ENCODE data around the gene GALE. TPM values are rescaled to one million over a fixed set of nuclear protein-coding genes. Genes with fewer than 3 reads are reported as not detected.

GALE gene
- total and polyA plus RNA-seq, 2 of the 4 experiments (the other 2 are of a cell fraction) = 31.7 to 39.9 TPM

DNA sequence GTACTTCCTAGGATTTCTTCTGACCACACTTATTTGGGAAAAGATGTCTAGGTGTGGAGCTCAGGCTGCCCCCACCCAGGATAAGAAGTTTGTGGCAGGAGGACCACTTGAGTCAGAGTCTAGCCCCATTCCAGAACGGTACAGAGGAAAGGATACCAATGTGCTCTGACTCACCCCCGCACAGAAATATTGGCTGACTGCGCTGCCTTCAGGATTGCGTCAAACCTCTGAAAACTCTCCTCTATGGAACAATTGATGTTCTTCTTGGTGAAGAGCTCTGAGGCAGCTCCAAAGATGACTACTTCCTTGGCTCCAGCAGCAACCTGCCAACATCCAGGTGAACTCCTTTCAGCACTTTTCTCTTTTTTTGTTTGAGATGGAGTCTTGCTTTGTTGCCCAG is 13.5 kb upstream of the GALE start:
- H4K5ac ChIP-seq (ENCODE audit: low read depth, low read length) = no peak overlapping the region
- H3K23ac ChIP-seq (ENCODE audit: low read depth, low read length) = no peak overlapping the region
- no peaks in the 10 kb centered on the region for H3K27me3 ChIP-seq (ENCODE audit: control insufficient read depth, insufficient read depth, low read length)
- WGBS, 2 experiments (ENCODE audit: extremely low coverage in 2 of 2, insufficient read length in 1 of 2) = no CpG with 5 or more reads among the region's 4 CpGs
- no peak overlapping the region for H3K4me2 ChIP-seq (ENCODE audit: low read depth, low read length)
- TF ChIP-seq CEBPB (IDR thresholded peaks at IDR 0.05; ENCODE audit: low read depth, low read length) = no peak
- no peak for TF ChIP-seq CHD1 (IDR thresholded peaks at IDR 0.05; ENCODE audit: low read depth, low read length)
- no peak for TF ChIP-seq BHLHE40 (IDR thresholded peaks at IDR 0.05; ENCODE audit: low read depth, low read length)
- TF ChIP-seq, protein P1, sequence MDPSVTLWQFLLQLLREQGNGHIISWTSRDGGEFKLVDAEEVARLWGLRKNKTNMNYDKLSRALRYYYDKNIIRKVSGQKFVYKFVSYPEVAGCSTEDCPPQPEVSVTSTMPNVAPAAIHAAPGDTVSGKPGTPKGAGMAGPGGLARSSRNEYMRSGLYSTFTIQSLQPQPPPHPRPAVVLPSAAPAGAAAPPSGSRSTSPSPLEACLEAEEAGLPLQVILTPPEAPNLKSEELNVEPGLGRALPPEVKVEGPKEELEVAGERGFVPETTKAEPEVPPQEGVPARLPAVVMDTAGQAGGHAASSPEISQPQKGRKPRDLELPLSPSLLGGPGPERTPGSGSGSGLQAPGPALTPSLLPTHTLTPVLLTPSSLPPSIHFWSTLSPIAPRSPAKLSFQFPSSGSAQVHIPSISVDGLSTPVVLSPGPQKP (IDR thresholded peaks at IDR 0.05; ENCODE audit: borderline replicate concordance, low read depth, low read length) = no peak
- TF ChIP-seq MXI1 (IDR thresholded peaks at IDR 0.05; ENCODE audit: borderline replicate concordance, low read depth, low read length) = no peak
- TF ChIP-seq FOS (IDR thresholded peaks at IDR 0.05; ENCODE audit: low read depth, low read length) = no peak
- no peak for TF ChIP-seq RAD21 (IDR thresholded peaks at IDR 0.05; ENCODE audit: low read length)
- TF ChIP-seq SMC3 (IDR thresholded peaks at IDR 0.05; ENCODE audit: low read depth, low read length) = no peak
- TF ChIP-seq, protein P2, sequence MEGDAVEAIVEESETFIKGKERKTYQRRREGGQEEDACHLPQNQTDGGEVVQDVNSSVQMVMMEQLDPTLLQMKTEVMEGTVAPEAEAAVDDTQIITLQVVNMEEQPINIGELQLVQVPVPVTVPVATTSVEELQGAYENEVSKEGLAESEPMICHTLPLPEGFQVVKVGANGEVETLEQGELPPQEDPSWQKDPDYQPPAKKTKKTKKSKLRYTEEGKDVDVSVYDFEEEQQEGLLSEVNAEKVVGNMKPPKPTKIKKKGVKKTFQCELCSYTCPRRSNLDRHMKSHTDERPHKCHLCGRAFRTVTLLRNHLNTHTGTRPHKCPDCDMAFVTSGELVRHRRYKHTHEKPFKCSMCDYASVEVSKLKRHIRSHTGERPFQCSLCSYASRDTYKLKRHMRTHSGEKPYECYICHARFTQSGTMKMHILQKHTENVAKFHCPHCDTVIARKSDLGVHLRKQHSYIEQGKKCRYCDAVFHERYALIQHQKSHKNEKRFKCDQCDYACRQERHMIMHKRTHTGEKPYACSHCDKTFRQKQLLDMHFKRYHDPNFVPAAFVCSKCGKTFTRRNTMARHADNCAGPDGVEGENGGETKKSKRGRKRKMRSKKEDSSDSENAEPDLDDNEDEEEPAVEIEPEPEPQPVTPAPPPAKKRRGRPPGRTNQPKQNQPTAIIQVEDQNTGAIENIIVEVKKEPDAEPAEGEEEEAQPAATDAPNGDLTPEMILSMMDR (conservative IDR thresholded peaks at IDR 0.05; ENCODE audit: low read depth, low read length) = no peak
- TF ChIP-seq USF2 (IDR thresholded peaks at IDR 0.05; ENCODE audit: low read depth, low read length) = no peak
- TF ChIP-seq RFX5 (IDR thresholded peaks at IDR 0.05; ENCODE audit: low read depth, low read length) = no peak
- no peak for TF ChIP-seq RCOR1 (IDR thresholded peaks at IDR 0.05; ENCODE audit: insufficient replicate concordance, low read length)
- no peak for TF ChIP-seq NFE2L2 (IDR thresholded peaks at IDR 0.05; ENCODE audit: low read depth, low read length)
- TF ChIP-seq MAFK (IDR thresholded peaks at IDR 0.05; ENCODE audit: low read depth, low read length) = no peak
- no peak for TF ChIP-seq POLR2A (IDR thresholded peaks at IDR 0.05; ENCODE audit: low read depth, low read length)
- CTCF ChIA-PET = no interaction called here
- no peak overlapping the region for H2BK120ac ChIP-seq (ENCODE audit: low read depth, low read length)
- no peak overlapping the region for H3K18ac ChIP-seq (ENCODE audit: low read depth, low read length)
- H4K91ac ChIP-seq (ENCODE audit: insufficient read depth, low read depth, low read length) = no peak overlapping the region
- H2BK5ac ChIP-seq (ENCODE audit: low read depth, low read length, poor library complexity, severe bottlenecking) = no peak overlapping the region
- no peak overlapping the region for H2AFZ ChIP-seq (replicated peaks; ENCODE audit: low read length, poor library complexity)
- no peak overlapping the region for H4K8ac ChIP-seq (ENCODE audit: low read depth in 2 of 2, low read length in 2 of 2)
- no peak overlapping the region for H2AK9ac ChIP-seq (replicated peaks; ENCODE audit: low read depth, low read length, poor library complexity)
- H2AK5ac ChIP-seq (ENCODE audit: low read depth, low read length) = no peak overlapping the region
- no peak overlapping the region for H3K27ac ChIP-seq (ENCODE audit: insufficient read depth, low read length)
- H3K56ac ChIP-seq (ENCODE audit: extremely low read depth, insufficient read depth, low read length) = no peak overlapping the region
- no peak overlapping the region for H3K4me3 ChIP-seq (ENCODE audit: insufficient read depth, low read depth, low read length)
- BruUV-seq (replicated peaks) = no TSS peak
- in situ Hi-C loops (cut with MboI; ENCODE audit: low sequenced_read_pairs) = no loop called here
- intact Hi-C loops (cut with micrococcal nuclease) = no loop called here
- H3K9me1 ChIP-seq (ENCODE audit: insufficient read depth, low read length) = peaks cover 5% of the 10 kb centered on the region; the same call in 1 of the 2 replicates
- H3K9me3 ChIP-seq (ENCODE audit: control insufficient read depth, insufficient read depth, low read length) = no peaks in the 10 kb centered on the region
- H4K20me1 ChIP-seq (ENCODE audit: insufficient read depth, low read length) = no peaks in the 10 kb centered on the region
- DNase-seq (peak; percentile 20), ATAC-seq (ENCODE audit: low read depth) (no peak)
- POLR2A ChIA-PET (ENCODE audit: unreplicated experiment) = no interaction called here
- no peak overlapping the region for H2BK15ac ChIP-seq (ENCODE audit: low read depth, low read length)
- H3K14ac ChIP-seq (replicated peaks; ENCODE audit: low read depth, low read length) = no peak overlapping the region
- no peak overlapping the region for H3K9ac ChIP-seq (ENCODE audit: low read depth, low read length)
- no peaks in the 10 kb centered on the region for H3K79me1 ChIP-seq (ENCODE audit: low read depth in 1 of 2, low read length in 2 of 2)
- H3K4me1 ChIP-seq (ENCODE audit: control insufficient read depth, insufficient read depth, low read length) = no peaks in the 10 kb centered on the region
- dilution Hi-C loops (cut with HindIII; ENCODE audit: low sequenced_read_pairs, unreplicated experiment) = no loop called here
- H2BK20ac ChIP-seq (ENCODE audit: low read depth, low read length) = no peak overlapping the region
- H3K36me3 ChIP-seq (ENCODE audit: control insufficient read depth, insufficient read depth, low read length) = peaks cover 45% of the 10 kb centered on the region
- H3K4ac ChIP-seq (ENCODE audit: low read depth, low read length) = no peak overlapping the region

Data from IMR-90 (cell line).